Ishikawa (cell line): ENCODE data around the gene MARVELD2.

Source experiments
- CEBPB ChIP-seq: IDR thresholded peaks from 2 replicates; pipeline ENCODE4 v1.6.1; 2012
- CREB1 ChIP-seq: IDR thresholded peaks from 2 replicates; pipeline ENCODE4 v1.6.1; 2012; ENCODE audit warnings: low read depth
- EGR1 ChIP-seq: IDR thresholded peaks from 2 replicates; pipeline ENCODE4 v1.6.1; 2012
- EP300 ChIP-seq: IDR thresholded peaks from 2 replicates; pipeline ENCODE4 v1.6.1; 2012; ENCODE audit warnings: borderline replicate concordance
- FOXM1 ChIP-seq: IDR thresholded peaks from 2 replicates; pipeline ENCODE4 v1.6.1; 2012; ENCODE audit warnings: low read depth, borderline replicate concordance
- NFIC ChIP-seq: IDR thresholded peaks from 2 replicates; pipeline ENCODE4 v1.6.1; 2012
- RAD21 ChIP-seq: IDR thresholded peaks from 2 replicates; pipeline ENCODE4 v1.6.1; 2012; ENCODE audit warnings: low read depth
- TAF1 ChIP-seq: IDR thresholded peaks from 2 replicates; pipeline ENCODE4 v1.6.1; 2012; ENCODE audit warnings: low read depth, mild to moderate bottlenecking
- TCF12 ChIP-seq: IDR thresholded peaks from 2 replicates; pipeline ENCODE4 v1.6.1; 2012; ENCODE audit warnings: low read depth
- TEAD4 ChIP-seq: IDR thresholded peaks from 2 replicates; pipeline ENCODE4 v1.6.1; 2012
- YY1 ChIP-seq: IDR thresholded peaks from 2 replicates; pipeline ENCODE4 v1.6.1; 2012; ENCODE audit warnings: low read depth
- TF ChIP-seq, protein P1 (sequence below): IDR thresholded peaks from 2 replicates; pipeline ENCODE4 v1.6.1; 2012
- TF ChIP-seq, protein P2 (sequence below): IDR thresholded peaks from 2 replicates; pipeline ENCODE4 v1.6.1; 2012; ENCODE audit warnings: low read depth, mild to moderate bottlenecking
- TF ChIP-seq, protein P3 (sequence below): IDR thresholded peaks from 2 replicates; pipeline ENCODE4 v1.6.1; 2012

DNA sequence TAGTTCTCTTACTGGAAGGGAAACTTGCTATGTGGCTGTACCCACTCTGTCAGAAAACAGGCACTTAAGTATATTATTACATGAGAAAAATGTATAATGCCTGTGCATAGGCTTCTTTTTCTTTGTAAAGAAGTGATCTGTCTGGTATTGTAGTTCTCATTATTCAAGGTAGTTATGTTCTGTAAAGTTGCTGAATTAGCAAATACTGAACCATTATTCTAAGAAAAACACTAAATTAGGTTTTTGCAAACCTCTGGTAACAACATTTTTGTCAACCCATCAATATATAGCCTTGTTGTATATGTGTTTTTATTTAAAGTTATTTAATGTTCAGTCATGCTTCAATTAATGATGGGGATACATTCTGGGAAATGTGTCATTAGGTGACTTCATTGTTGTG is 36.5 kb upstream of the MARVELD2 start:
- TF ChIP-seq YY1 (no peak), TAF1 (no peak), EP300 (no peak), RAD21 (no peak), FOXM1 (no peak), CEBPB (no peak), TCF12 (no peak), EGR1 (no peak), TEAD4 (no peak), NFIC (no peak), CREB1 (no peak)
- TF ChIP-seq, protein P1, sequence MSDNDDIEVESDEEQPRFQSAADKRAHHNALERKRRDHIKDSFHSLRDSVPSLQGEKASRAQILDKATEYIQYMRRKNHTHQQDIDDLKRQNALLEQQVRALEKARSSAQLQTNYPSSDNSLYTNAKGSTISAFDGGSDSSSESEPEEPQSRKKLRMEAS: no peak
- TF ChIP-seq, protein P2, sequence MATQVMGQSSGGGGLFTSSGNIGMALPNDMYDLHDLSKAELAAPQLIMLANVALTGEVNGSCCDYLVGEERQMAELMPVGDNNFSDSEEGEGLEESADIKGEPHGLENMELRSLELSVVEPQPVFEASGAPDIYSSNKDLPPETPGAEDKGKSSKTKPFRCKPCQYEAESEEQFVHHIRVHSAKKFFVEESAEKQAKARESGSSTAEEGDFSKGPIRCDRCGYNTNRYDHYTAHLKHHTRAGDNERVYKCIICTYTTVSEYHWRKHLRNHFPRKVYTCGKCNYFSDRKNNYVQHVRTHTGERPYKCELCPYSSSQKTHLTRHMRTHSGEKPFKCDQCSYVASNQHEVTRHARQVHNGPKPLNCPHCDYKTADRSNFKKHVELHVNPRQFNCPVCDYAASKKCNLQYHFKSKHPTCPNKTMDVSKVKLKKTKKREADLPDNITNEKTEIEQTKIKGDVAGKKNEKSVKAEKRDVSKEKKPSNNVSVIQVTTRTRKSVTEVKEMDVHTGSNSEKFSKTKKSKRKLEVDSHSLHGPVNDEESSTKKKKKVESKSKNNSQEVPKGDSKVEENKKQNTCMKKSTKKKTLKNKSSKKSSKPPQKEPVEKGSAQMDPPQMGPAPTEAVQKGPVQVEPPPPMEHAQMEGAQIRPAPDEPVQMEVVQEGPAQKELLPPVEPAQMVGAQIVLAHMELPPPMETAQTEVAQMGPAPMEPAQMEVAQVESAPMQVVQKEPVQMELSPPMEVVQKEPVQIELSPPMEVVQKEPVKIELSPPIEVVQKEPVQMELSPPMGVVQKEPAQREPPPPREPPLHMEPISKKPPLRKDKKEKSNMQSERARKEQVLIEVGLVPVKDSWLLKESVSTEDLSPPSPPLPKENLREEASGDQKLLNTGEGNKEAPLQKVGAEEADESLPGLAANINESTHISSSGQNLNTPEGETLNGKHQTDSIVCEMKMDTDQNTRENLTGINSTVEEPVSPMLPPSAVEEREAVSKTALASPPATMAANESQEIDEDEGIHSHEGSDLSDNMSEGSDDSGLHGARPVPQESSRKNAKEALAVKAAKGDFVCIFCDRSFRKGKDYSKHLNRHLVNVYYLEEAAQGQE: no peak
- TF ChIP-seq, protein P3, sequence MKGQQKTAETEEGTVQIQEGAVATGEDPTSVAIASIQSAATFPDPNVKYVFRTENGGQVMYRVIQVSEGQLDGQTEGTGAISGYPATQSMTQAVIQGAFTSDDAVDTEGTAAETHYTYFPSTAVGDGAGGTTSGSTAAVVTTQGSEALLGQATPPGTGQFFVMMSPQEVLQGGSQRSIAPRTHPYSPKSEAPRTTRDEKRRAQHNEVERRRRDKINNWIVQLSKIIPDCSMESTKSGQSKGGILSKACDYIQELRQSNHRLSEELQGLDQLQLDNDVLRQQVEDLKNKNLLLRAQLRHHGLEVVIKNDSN: no peak
